ENCODE results near the gene TUT4. TPM values are rescaled to one million over a fixed set of nuclear protein-coding genes. Genes with fewer than 3 reads are reported as not detected.

TUT4 gene
- total RNA-seq, 1 donor: 44.2 TPM

GRCh38 chr1:52416811-52417210 lies 136.1 kb downstream of the TUT4 start:
- Histone ChIP-seq H4K20me1 (ENCODE audit: insufficient read depth, low read length) (no peaks in the 10 kb centered on the region), H3K4me3 (ENCODE audit: insufficient read depth, low read length) (no peak overlapping the region), H3K4me1 (ENCODE audit: insufficient read depth, low read length) (no peaks in the 10 kb centered on the region), H3K27me3 (ENCODE audit: insufficient read depth, low read length) (no peaks in the 10 kb centered on the region), H2AFZ (ENCODE audit: low read length) (no peak overlapping the region), H3K36me3 (ENCODE audit: insufficient read depth, low read length) (peaks cover 78% of the 10 kb centered on the region), H3K4me2 (ENCODE audit: insufficient read depth, low read length) (no peak overlapping the region), H3K9me3 (ENCODE audit: low read depth, low read length) (no peaks in the 10 kb centered on the region), H3K27ac (ENCODE audit: low read depth, low read length) (no peak overlapping the region), H3K79me2 (ENCODE audit: insufficient read depth, low read length) (no peaks in the 10 kb centered on the region)
- TF ChIP-seq, protein P1, sequence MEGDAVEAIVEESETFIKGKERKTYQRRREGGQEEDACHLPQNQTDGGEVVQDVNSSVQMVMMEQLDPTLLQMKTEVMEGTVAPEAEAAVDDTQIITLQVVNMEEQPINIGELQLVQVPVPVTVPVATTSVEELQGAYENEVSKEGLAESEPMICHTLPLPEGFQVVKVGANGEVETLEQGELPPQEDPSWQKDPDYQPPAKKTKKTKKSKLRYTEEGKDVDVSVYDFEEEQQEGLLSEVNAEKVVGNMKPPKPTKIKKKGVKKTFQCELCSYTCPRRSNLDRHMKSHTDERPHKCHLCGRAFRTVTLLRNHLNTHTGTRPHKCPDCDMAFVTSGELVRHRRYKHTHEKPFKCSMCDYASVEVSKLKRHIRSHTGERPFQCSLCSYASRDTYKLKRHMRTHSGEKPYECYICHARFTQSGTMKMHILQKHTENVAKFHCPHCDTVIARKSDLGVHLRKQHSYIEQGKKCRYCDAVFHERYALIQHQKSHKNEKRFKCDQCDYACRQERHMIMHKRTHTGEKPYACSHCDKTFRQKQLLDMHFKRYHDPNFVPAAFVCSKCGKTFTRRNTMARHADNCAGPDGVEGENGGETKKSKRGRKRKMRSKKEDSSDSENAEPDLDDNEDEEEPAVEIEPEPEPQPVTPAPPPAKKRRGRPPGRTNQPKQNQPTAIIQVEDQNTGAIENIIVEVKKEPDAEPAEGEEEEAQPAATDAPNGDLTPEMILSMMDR (IDR thresholded peaks at IDR 0.05; ENCODE audit: extremely low read depth, low read depth, low read length): no peak
- no peak for DNase-seq (ENCODE audit: insufficient read length, low spot score, missing footprints)

GRCh38 chr1:52414942-52415341 lies 137.9 kb downstream of the TUT4 start:
- no peak for DNase-seq (ENCODE audit: insufficient read length, low spot score, missing footprints)
- TF ChIP-seq, protein P1 (IDR thresholded peaks at IDR 0.05; ENCODE audit: extremely low read depth, low read depth, low read length): no peak
- H2AFZ ChIP-seq (ENCODE audit: low read length): no peak overlapping the region
- H3K27ac ChIP-seq (ENCODE audit: low read depth, low read length): no peak overlapping the region
- peaks cover 81% of the 10 kb centered on the region for H3K36me3 ChIP-seq (ENCODE audit: insufficient read depth, low read length)
- H3K4me3 ChIP-seq (ENCODE audit: insufficient read depth, low read length): no peak overlapping the region
- no peaks in the 10 kb centered on the region for H3K27me3 ChIP-seq (ENCODE audit: insufficient read depth, low read length)
- H4K20me1 ChIP-seq (ENCODE audit: insufficient read depth, low read length): no peaks in the 10 kb centered on the region
- no peaks in the 10 kb centered on the region for H3K79me2 ChIP-seq (ENCODE audit: insufficient read depth, low read length)
- no peaks in the 10 kb centered on the region for H3K9me3 ChIP-seq (ENCODE audit: low read depth, low read length)
- H3K4me1 ChIP-seq (ENCODE audit: insufficient read depth, low read length): no peaks in the 10 kb centered on the region
- H3K4me2 ChIP-seq (ENCODE audit: insufficient read depth, low read length): no peak overlapping the region

- H3K27ac ChIP-seq (ENCODE audit: low read depth, low read length): no peak overlapping the region
- no peaks in the 10 kb centered on the region for H3K4me1 ChIP-seq (ENCODE audit: insufficient read depth, low read length)
- no peak overlapping the region for H3K4me2 ChIP-seq (ENCODE audit: insufficient read depth, low read length)
- no peaks in the 10 kb centered on the region for H4K20me1 ChIP-seq (ENCODE audit: insufficient read depth, low read length)
- peaks cover 83% of the 10 kb centered on the region for H3K36me3 ChIP-seq (ENCODE audit: insufficient read depth, low read length)
- H2AFZ ChIP-seq (ENCODE audit: low read length): no peak overlapping the region
- peaks cover 2% of the 10 kb centered on the region for H3K79me2 ChIP-seq (ENCODE audit: insufficient read depth, low read length)
- H3K9me3 ChIP-seq (ENCODE audit: low read depth, low read length): no peaks in the 10 kb centered on the region
- H3K4me3 ChIP-seq (ENCODE audit: insufficient read depth, low read length): no peak overlapping the region
- no peaks in the 10 kb centered on the region for H3K27me3 ChIP-seq (ENCODE audit: insufficient read depth, low read length)
- DNase-seq (ENCODE audit: insufficient read length, low spot score, missing footprints): no peak
- TF ChIP-seq, protein P1 (IDR thresholded peaks at IDR 0.05; ENCODE audit: extremely low read depth, low read depth, low read length): no peak
These were observed 139.4 kb downstream of the TUT4 start for GRCh38 chr1:52413410-52413989.

- H3K4me1 ChIP-seq (ENCODE audit: insufficient read depth, low read length): peaks cover 15% of the 10 kb centered on the region
- H3K36me3 ChIP-seq (ENCODE audit: insufficient read depth, low read length): peaks cover 31% of the 10 kb centered on the region
- peak overlapping the region; percentile 95 for H3K4me2 ChIP-seq (ENCODE audit: insufficient read depth, low read length)
- no peaks in the 10 kb centered on the region for H3K9me3 ChIP-seq (ENCODE audit: low read depth, low read length)
- no peaks in the 10 kb centered on the region for H3K27me3 ChIP-seq (ENCODE audit: insufficient read depth, low read length)
- TF ChIP-seq, protein P1 (IDR thresholded peaks at IDR 0.05; ENCODE audit: extremely low read depth, low read depth, low read length): no peak
- peak overlapping the region; percentile 97 for H3K27ac ChIP-seq (ENCODE audit: low read depth, low read length)
- H2AFZ ChIP-seq (ENCODE audit: low read length): peak overlapping the region; percentile 97
- no peaks in the 10 kb centered on the region for H4K20me1 ChIP-seq (ENCODE audit: insufficient read depth, low read length)
- H3K79me2 ChIP-seq (ENCODE audit: insufficient read depth, low read length): peaks cover 40% of the 10 kb centered on the region
- H3K4me3 ChIP-seq (ENCODE audit: insufficient read depth, low read length): peak overlapping the region; percentile 83
- no peak for DNase-seq (ENCODE audit: insufficient read length, low spot score, missing footprints)
These were observed 147.9 kb downstream of the TUT4 start for GRCh38 chr1:52404975-52405338.
